B cell (primary cell): ENCODE results near the gene STEAP2.

Source experiments
- EZH2 ChIP-seq: IDR thresholded peaks from 2 replicates; pipeline ENCODE4 v1.6.1; 2012; ENCODE audit warnings: borderline replicate concordance, low read depth, mild to moderate bottlenecking, moderate library complexity, low read length; ENCODE audit not compliant: insufficient read depth, poor library complexity, severe bottlenecking
- TF ChIP-seq, protein P1 (sequence below): fragments of 200-600 bp; IDR thresholded peaks from one replicate; pipeline ENCODE4 v1.8.0; 2022; ENCODE audit warnings: antibody characterized with exemption, mild to moderate bottlenecking

DNA sequence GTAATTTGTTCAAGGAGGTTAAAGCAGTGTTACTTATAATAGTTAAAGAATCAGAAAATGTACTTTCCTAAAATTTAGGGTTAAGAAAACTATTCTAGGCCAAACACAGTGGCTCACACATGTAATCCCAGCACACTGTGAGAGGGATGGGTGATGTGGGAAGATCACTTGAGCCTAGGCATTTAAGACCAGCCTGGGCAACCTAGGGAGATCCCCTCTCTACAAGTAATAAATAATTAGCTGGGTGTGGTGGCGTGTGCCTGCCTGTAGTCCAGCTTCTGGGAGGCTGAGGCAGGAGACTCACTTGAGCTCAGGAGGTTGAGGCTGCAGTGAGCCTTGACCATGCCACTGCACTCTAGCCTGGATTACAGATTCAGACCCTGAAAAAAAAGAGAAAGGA is 3.6 kb upstream of the STEAP2 start:
- TF ChIP-seq, protein P1, sequence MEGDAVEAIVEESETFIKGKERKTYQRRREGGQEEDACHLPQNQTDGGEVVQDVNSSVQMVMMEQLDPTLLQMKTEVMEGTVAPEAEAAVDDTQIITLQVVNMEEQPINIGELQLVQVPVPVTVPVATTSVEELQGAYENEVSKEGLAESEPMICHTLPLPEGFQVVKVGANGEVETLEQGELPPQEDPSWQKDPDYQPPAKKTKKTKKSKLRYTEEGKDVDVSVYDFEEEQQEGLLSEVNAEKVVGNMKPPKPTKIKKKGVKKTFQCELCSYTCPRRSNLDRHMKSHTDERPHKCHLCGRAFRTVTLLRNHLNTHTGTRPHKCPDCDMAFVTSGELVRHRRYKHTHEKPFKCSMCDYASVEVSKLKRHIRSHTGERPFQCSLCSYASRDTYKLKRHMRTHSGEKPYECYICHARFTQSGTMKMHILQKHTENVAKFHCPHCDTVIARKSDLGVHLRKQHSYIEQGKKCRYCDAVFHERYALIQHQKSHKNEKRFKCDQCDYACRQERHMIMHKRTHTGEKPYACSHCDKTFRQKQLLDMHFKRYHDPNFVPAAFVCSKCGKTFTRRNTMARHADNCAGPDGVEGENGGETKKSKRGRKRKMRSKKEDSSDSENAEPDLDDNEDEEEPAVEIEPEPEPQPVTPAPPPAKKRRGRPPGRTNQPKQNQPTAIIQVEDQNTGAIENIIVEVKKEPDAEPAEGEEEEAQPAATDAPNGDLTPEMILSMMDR: no peak
- no peak for TF ChIP-seq EZH2
